Activated T-cell treated with anti-CD3 and anti-CD28 coated beads, Interleukin-2, amount 50 U/mL, for 4 hours (primary cell): Measurements from ENCODE around the gene VSTM4. TPM values are rescaled to one million over a fixed set of nuclear protein-coding genes. Genes with fewer than 3 reads are reported as not detected.

Experiments
- ATAC-seq, 2 donors: fragments of 200-7000 bp; cut with Tn5 transposase; one replicate each; pipeline ENCODE4 v1.10.0; 2021
- DNase-seq: peaks from one replicate; pipeline ENCODE4 v3.0.0-alpha.2; 2020
- H3K27me3 Mint-ChIP-seq: one replicate; pipeline ENCODE4 v1.8.0; 2021; ENCODE audit warnings: low read depth, mixed read lengths
- H3K36me3 Mint-ChIP-seq: one replicate; pipeline ENCODE4 v1.8.0; 2022; ENCODE audit warnings: mixed read lengths; ENCODE audit not compliant: insufficient read depth
- H3K4me1 Mint-ChIP-seq: one replicate; pipeline ENCODE4 v1.8.0; 2021; ENCODE audit warnings: low read depth, mixed read lengths
- H3K4me3 Mint-ChIP-seq: one replicate; pipeline ENCODE4 v1.8.0; 2021; ENCODE audit warnings: mild to moderate bottlenecking, moderate library complexity, mixed read lengths
- H3K9me3 Mint-ChIP-seq: one replicate; pipeline ENCODE4 v1.8.0; 2021; ENCODE audit warnings: mixed read lengths
- total RNA-seq, 3 donors: library from RNA; stranded (reverse); gene quantifications; one replicate each; pipeline ENCODE4 v1.2.1, GENCODE V29; 2021

VSTM4 gene
- total RNA-seq, 3 donors from 2014 or later: 0.08 to 0.19 (median 0.18) TPM

GRCh38 chr10:49116509-49117375, 1.4 kb upstream of the VSTM4 start:
- no peaks in the 10 kb centered on the region for H3K9me3 Mint-ChIP-seq
- peaks cover 3% of the 10 kb centered on the region for H3K4me1 Mint-ChIP-seq
- DNase-seq: no peak
- peaks cover 30% of the 10 kb centered on the region for H3K27me3 Mint-ChIP-seq
- no peaks in the 10 kb centered on the region for H3K36me3 Mint-ChIP-seq
- no peak overlapping the region for H3K4me3 Mint-ChIP-seq
- ATAC-seq: no peak

- DNase-seq (no peak), ATAC-seq (no peak)
- peaks cover 30% of the 10 kb centered on the region for H3K27me3 Mint-ChIP-seq
- H3K36me3 Mint-ChIP-seq: no peaks in the 10 kb centered on the region
- H3K4me3 Mint-ChIP-seq: no peak overlapping the region
- H3K9me3 Mint-ChIP-seq: no peaks in the 10 kb centered on the region
- H3K4me1 Mint-ChIP-seq: peaks cover 3% of the 10 kb centered on the region
These were observed 630 bp upstream of the VSTM4 start for GRCh38 chr10:49115796-49116508.

- DNase-seq (no peak), ATAC-seq (no peak)
- Mint-ChIP-seq H3K4me3 (peak overlapping the region; percentile 55), H3K4me1 (peaks cover 3% of the 10 kb centered on the region), H3K27me3 (peaks cover 30% of the 10 kb centered on the region), H3K36me3 (no peaks in the 10 kb centered on the region), H3K9me3 (no peaks in the 10 kb centered on the region)
These were observed 656 bp downstream of the VSTM4 start for GRCh38 chr10:49114718-49115014.

GRCh38 chr10:49113741-49114141, 1.6 kb downstream of the VSTM4 start:
- Mint-ChIP-seq H3K4me1 (peaks cover 3% of the 10 kb centered on the region), H3K36me3 (no peaks in the 10 kb centered on the region), H3K9me3 (no peaks in the 10 kb centered on the region), H3K4me3 (no peak overlapping the region), H3K27me3 (peaks cover 30% of the 10 kb centered on the region)
- DNase-seq: no peak
- ATAC-seq: no peak

- no peak for ATAC-seq
- Mint-ChIP-seq H3K36me3 (no peaks in the 10 kb centered on the region), H3K4me1 (peaks cover 3% of the 10 kb centered on the region), H3K9me3 (no peaks in the 10 kb centered on the region), H3K27me3 (peaks cover 33% of the 10 kb centered on the region), H3K4me3 (no peak overlapping the region)
- no peak for DNase-seq
These were observed 2.5 kb downstream of the VSTM4 start for GRCh38 chr10:49112851-49113250.

- H3K4me3 Mint-ChIP-seq: no peak overlapping the region
- peaks cover 3% of the 10 kb centered on the region for H3K4me1 Mint-ChIP-seq
- no peak for ATAC-seq
- peaks cover 33% of the 10 kb centered on the region for H3K27me3 Mint-ChIP-seq
- H3K36me3 Mint-ChIP-seq: no peaks in the 10 kb centered on the region
- no peaks in the 10 kb centered on the region for H3K9me3 Mint-ChIP-seq
- no peak for DNase-seq
These were observed 3.2 kb downstream of the VSTM4 start for GRCh38 chr10:49112098-49112497.

- Mint-ChIP-seq H3K4me3 (no peak overlapping the region), H3K9me3 (no peaks in the 10 kb centered on the region), H3K36me3 (no peaks in the 10 kb centered on the region), H3K4me1 (peaks cover 3% of the 10 kb centered on the region), H3K27me3 (peaks cover 31% of the 10 kb centered on the region)
- ATAC-seq (no peak), DNase-seq (no peak)
These were observed 4.0 kb downstream of the VSTM4 start for GRCh38 chr10:49111320-49111698.

- DNase-seq: no peak
- Mint-ChIP-seq H3K4me3 (no peak overlapping the region), H3K27me3 (peaks cover 26% of the 10 kb centered on the region), H3K9me3 (no peaks in the 10 kb centered on the region), H3K36me3 (no peaks in the 10 kb centered on the region), H3K4me1 (peaks cover 3% of the 10 kb centered on the region)
- no peak for ATAC-seq
These were observed 4.5 kb downstream of the VSTM4 start for GRCh38 chr10:49110684-49111319.

GRCh38 chr10:49109669-49110340, 5.5 kb downstream of the VSTM4 start:
- Mint-ChIP-seq H3K4me1 (peaks cover 2% of the 10 kb centered on the region), H3K9me3 (no peaks in the 10 kb centered on the region), H3K27me3 (peaks cover 22% of the 10 kb centered on the region), H3K4me3 (no peak overlapping the region), H3K36me3 (no peaks in the 10 kb centered on the region)
- DNase-seq (no peak), ATAC-seq (no peak)

GRCh38 chr10:49108656-49109055, 6.7 kb downstream of the VSTM4 start:
- Mint-ChIP-seq H3K36me3 (no peaks in the 10 kb centered on the region), H3K4me1 (no peaks in the 10 kb centered on the region), H3K4me3 (no peak overlapping the region), H3K27me3 (peaks cover 10% of the 10 kb centered on the region), H3K9me3 (no peaks in the 10 kb centered on the region)
- ATAC-seq: peak in 1 of 2 donors; percentile 32
- no peak for DNase-seq

- ATAC-seq: no peak
- no peaks in the 10 kb centered on the region for H3K36me3 Mint-ChIP-seq
- no peaks in the 10 kb centered on the region for H3K9me3 Mint-ChIP-seq
- no peak overlapping the region for H3K4me3 Mint-ChIP-seq
- peaks cover 4% of the 10 kb centered on the region for H3K27me3 Mint-ChIP-seq
- H3K4me1 Mint-ChIP-seq: no peaks in the 10 kb centered on the region
- no peak for DNase-seq
These were observed 7.4 kb downstream of the VSTM4 start for GRCh38 chr10:49107887-49108267.

- Mint-ChIP-seq H3K9me3 (no peaks in the 10 kb centered on the region), H3K27me3 (peaks cover 6% of the 10 kb centered on the region), H3K36me3 (no peaks in the 10 kb centered on the region), H3K4me3 (no peak overlapping the region), H3K4me1 (no peaks in the 10 kb centered on the region)
- ATAC-seq (no peak), DNase-seq (no peak)
These were observed 8.0 kb downstream of the VSTM4 start for GRCh38 chr10:49107111-49107886.

- H3K4me1 Mint-ChIP-seq: no peaks in the 10 kb centered on the region
- H3K9me3 Mint-ChIP-seq: no peaks in the 10 kb centered on the region
- no peak for ATAC-seq
- no peak for DNase-seq
- H3K4me3 Mint-ChIP-seq: no peak overlapping the region
- H3K27me3 Mint-ChIP-seq: peaks cover 6% of the 10 kb centered on the region
- H3K36me3 Mint-ChIP-seq: no peaks in the 10 kb centered on the region
These were observed 8.9 kb downstream of the VSTM4 start for GRCh38 chr10:49106451-49106850.

- ATAC-seq: no peak
- H3K27me3 Mint-ChIP-seq: peaks cover 6% of the 10 kb centered on the region
- DNase-seq: no peak
- H3K9me3 Mint-ChIP-seq: no peaks in the 10 kb centered on the region
- H3K36me3 Mint-ChIP-seq: no peaks in the 10 kb centered on the region
- no peaks in the 10 kb centered on the region for H3K4me1 Mint-ChIP-seq
- no peak overlapping the region for H3K4me3 Mint-ChIP-seq
These were observed 10.2 kb downstream of the VSTM4 start for GRCh38 chr10:49105076-49105475.
